Gastrocnemius medialis (tissue), 4 donors: ENCODE results near the gene DOK5.

ENCODE experiments used
- POLR2A ChIP-seq, 2 donors: fragments of 450-650 bp; IDR thresholded peaks; one replicate each; pipeline ENCODE4 v1.6.1; 2017; ENCODE audit warnings: antibody characterized with exemption in 2 of 2, mild to moderate bottlenecking in 2 of 2, moderate library complexity in 2 of 2
- TF ChIP-seq, protein P1 (sequence below), 5 experiments: fragments of 450-650 bp in 3 of 5; fragments of 200-600 bp in 2 of 5; sonication (generic) in 2 of 5; IDR thresholded peaks in 4 of 5; conservative IDR thresholded peaks in 1 of 5; 1 replicate in 4 of 5; 2 replicates in 1 of 5; pipeline ENCODE4 v1.5.1; 2016 to 2019; ENCODE audit warnings: antibody characterized with exemption in 5 of 5, mild to moderate bottlenecking in 3 of 5, moderate library complexity in 3 of 5

DNA sequence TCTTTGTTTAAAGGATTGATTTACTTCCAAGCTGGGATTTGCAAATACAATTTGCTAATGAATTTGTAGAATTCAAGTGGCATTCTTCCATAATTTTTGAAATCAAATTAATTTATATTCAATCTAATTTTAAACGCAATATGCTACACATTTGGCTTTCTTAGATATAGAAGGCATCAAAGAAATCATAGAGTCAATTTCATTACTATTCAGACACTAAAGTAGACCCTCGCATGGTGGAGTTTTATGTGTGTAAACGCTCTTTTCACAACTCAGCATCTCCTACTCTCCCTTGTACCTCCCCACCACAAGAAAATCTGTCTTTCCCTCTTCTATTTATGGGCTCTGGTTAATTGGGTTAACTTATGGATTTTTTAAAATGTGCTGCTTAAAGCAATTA lies 144.3 kb downstream of the DOK5 start:
- TF ChIP-seq, protein P1, sequence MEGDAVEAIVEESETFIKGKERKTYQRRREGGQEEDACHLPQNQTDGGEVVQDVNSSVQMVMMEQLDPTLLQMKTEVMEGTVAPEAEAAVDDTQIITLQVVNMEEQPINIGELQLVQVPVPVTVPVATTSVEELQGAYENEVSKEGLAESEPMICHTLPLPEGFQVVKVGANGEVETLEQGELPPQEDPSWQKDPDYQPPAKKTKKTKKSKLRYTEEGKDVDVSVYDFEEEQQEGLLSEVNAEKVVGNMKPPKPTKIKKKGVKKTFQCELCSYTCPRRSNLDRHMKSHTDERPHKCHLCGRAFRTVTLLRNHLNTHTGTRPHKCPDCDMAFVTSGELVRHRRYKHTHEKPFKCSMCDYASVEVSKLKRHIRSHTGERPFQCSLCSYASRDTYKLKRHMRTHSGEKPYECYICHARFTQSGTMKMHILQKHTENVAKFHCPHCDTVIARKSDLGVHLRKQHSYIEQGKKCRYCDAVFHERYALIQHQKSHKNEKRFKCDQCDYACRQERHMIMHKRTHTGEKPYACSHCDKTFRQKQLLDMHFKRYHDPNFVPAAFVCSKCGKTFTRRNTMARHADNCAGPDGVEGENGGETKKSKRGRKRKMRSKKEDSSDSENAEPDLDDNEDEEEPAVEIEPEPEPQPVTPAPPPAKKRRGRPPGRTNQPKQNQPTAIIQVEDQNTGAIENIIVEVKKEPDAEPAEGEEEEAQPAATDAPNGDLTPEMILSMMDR (IDR thresholded peaks at IDR 0.05 in 4 of 5, conservative IDR thresholded peaks at IDR 0.05 in 1 of 5) = no peak
- no peak for TF ChIP-seq POLR2A (IDR thresholded peaks at IDR 0.05)
